Gastrocnemius medialis (tissue), 4 donors: Measurements from ENCODE around the gene MROH2A. TPM values are rescaled to one million over a fixed set of nuclear protein-coding genes. Genes with fewer than 3 reads are reported as not detected.

Experiments used
- ATAC-seq, 2 donors: fragments of 150-250 bp; one replicate each; pipeline ENCODE4 v1.9.1; 2016
- DNase-seq, 2 donors: peaks; one replicate each; pipeline ENCODE4 v3.0.0-alpha.2; 2019
- H3K27ac ChIP-seq, 4 donors: fragments of 200-600 bp; sonication (generic); 1 replicate in 1 of 4; 2 replicates in 3 of 4; pipeline ENCODE4 v1.5.1; 2016 to 2018; ENCODE audit warnings: mild to moderate bottlenecking in 2 of 4, moderate library complexity in 1 of 4
- H3K27me3 ChIP-seq, 3 donors: fragments of 200-600 bp; sonication (generic) in 2 of 3; 1 replicate in 1 of 3; 2 replicates in 2 of 3; pipeline versions ENCODE4 v1.5.1 to v1.6.0; 2016 to 2019; ENCODE audit warnings: mild to moderate bottlenecking in 1 of 3, moderate library complexity in 1 of 3
- H3K36me3 ChIP-seq, 2 donors: fragments of 200-600 bp; sonication (generic) in 1 of 2; one replicate each; pipeline ENCODE4 v1.5.1; 2017 to 2018
- H3K4me1 ChIP-seq, 2 donors: fragments of 200-600 bp; sonication (generic) in 1 of 2; one replicate each; pipeline ENCODE4 v1.5.1; 2016 to 2017; ENCODE audit warnings: mild to moderate bottlenecking in 2 of 2
- H3K4me3 ChIP-seq, 4 donors: fragments of 200-600 bp; sonication (generic) in 3 of 4; 1 replicate in 1 of 4; 2 replicates in 3 of 4; pipeline ENCODE4 v1.5.1; 2016 to 2019; ENCODE audit warnings: mild to moderate bottlenecking in 2 of 4
- H3K9me3 ChIP-seq, 3 donors: fragments of 200-600 bp; sonication (generic) in 2 of 3; 1 replicate in 1 of 3; 2 replicates in 2 of 3; pipeline ENCODE4 v1.5.1; 2016 to 2019
- CTCF ChIP-seq, 5 experiments: fragments of 450-650 bp in 3 of 5; fragments of 200-600 bp in 2 of 5; sonication (generic) in 2 of 5; IDR thresholded peaks in 4 of 5; conservative IDR thresholded peaks in 1 of 5; 1 replicate in 4 of 5; 2 replicates in 1 of 5; pipeline ENCODE4 v1.5.1; 2016 to 2019; ENCODE audit warnings: antibody characterized with exemption in 5 of 5, mild to moderate bottlenecking in 3 of 5, moderate library complexity in 3 of 5
- POLR2A ChIP-seq, 2 donors: fragments of 450-650 bp; IDR thresholded peaks; one replicate each; pipeline ENCODE4 v1.6.1; 2017; ENCODE audit warnings: antibody characterized with exemption in 2 of 2, mild to moderate bottlenecking in 2 of 2, moderate library complexity in 2 of 2
- in situ Hi-C, 4 donors: fragments of 200-750 bp; cut with MboI; loops; one replicate each; pipeline versions ENCODE4 v1.15.0 to v1.8.0; 2017; ENCODE audit warnings: low sequenced_read_pairs in 4 of 4
- intact Hi-C: fragments of 100-400 bp; cut with DNase I; formaldehyde crosslinking; loops from one replicate; pipeline ENCODE4 v1.15.1; 2023; ENCODE audit warnings: low total_unique reads
- total RNA-seq, 4 donors: library from RNA; depleted of rRNA; stranded (reverse); fragments of >200 nt; gene quantifications; one replicate each; pipeline versions ENCODE4 v1.1.0 to v1.2.3, GENCODE V29; 2016

Gene MROH2A
- total RNA-seq, 4 donors from 2014 or later: not detected

GRCh38 chr2:233754872-233755611, 23.1 kb upstream of the MROH2A start:
- no peaks in the 10 kb centered on the region for H3K9me3 ChIP-seq
- H3K36me3 ChIP-seq: no peaks in the 10 kb centered on the region
- no peak for DNase-seq
- in situ Hi-C loops (no loop called here), intact Hi-C loops (no loop called here)
- H3K4me1 ChIP-seq: no peaks in the 10 kb centered on the region
- TF ChIP-seq POLR2A (IDR thresholded peaks at IDR 0.05): no peak
- no peak for TF ChIP-seq CTCF (IDR thresholded peaks at IDR 0.05 in 4 of 5, conservative IDR thresholded peaks at IDR 0.05 in 1 of 5)
- H3K27ac ChIP-seq: no peak overlapping the region
- no peak for ATAC-seq
- no peaks in the 10 kb centered on the region for H3K27me3 ChIP-seq
- no peak overlapping the region for H3K4me3 ChIP-seq

- no peaks in the 10 kb centered on the region for H3K4me1 ChIP-seq
- ATAC-seq: no peak
- intact Hi-C loops: no loop called here
- in situ Hi-C loops: no loop called here
- H3K27me3 ChIP-seq: no peaks in the 10 kb centered on the region
- H3K4me3 ChIP-seq: no peak overlapping the region
- H3K9me3 ChIP-seq: no peaks in the 10 kb centered on the region
- no peak overlapping the region for H3K27ac ChIP-seq
- no peaks in the 10 kb centered on the region for H3K36me3 ChIP-seq
- TF ChIP-seq CTCF (IDR thresholded peaks at IDR 0.05 in 4 of 5, conservative IDR thresholded peaks at IDR 0.05 in 1 of 5): no peak
- TF ChIP-seq POLR2A (IDR thresholded peaks at IDR 0.05): no peak
- DNase-seq: no peak
Observed at GRCh38 chr2:233756429-233757081, 21.6 kb upstream of the MROH2A start.

GRCh38 chr2:233758141-233758540, 20.0 kb upstream of the MROH2A start:
- Histone ChIP-seq H3K4me1 (no peaks in the 10 kb centered on the region), H3K27ac (no peak overlapping the region), H3K4me3 (no peak overlapping the region), H3K36me3 (no peaks in the 10 kb centered on the region), H3K9me3 (no peaks in the 10 kb centered on the region), H3K27me3 (no peaks in the 10 kb centered on the region)
- TF ChIP-seq POLR2A (IDR thresholded peaks at IDR 0.05): no peak
- TF ChIP-seq CTCF (IDR thresholded peaks at IDR 0.05 in 4 of 5, conservative IDR thresholded peaks at IDR 0.05 in 1 of 5): no peak
- ATAC-seq (no peak), DNase-seq (no peak)
- in situ Hi-C loops: no loop called here
- intact Hi-C loops: no loop called here

- Histone ChIP-seq H3K27me3 (no peaks in the 10 kb centered on the region), H3K4me3 (no peak overlapping the region), H3K27ac (no peak overlapping the region), H3K9me3 (no peaks in the 10 kb centered on the region), H3K36me3 (no peaks in the 10 kb centered on the region), H3K4me1 (no peaks in the 10 kb centered on the region)
- intact Hi-C loops (no loop called here), in situ Hi-C loops (no loop called here)
- TF ChIP-seq CTCF (IDR thresholded peaks at IDR 0.05 in 4 of 5, conservative IDR thresholded peaks at IDR 0.05 in 1 of 5) (no peak), POLR2A (IDR thresholded peaks at IDR 0.05) (no peak)
- no peak for ATAC-seq
- DNase-seq: no peak
Observed at GRCh38 chr2:233758849-233759248, 19.3 kb upstream of the MROH2A start.
